ENCODE measurements around the gene GTF3C6. TPM values are rescaled to one million over a fixed set of nuclear protein-coding genes. Genes with fewer than 3 reads are reported as not detected.

The GTF3C6 gene
- total RNA-seq, 1 experiment from 2014 or later: 32.0 TPM

DNA sequence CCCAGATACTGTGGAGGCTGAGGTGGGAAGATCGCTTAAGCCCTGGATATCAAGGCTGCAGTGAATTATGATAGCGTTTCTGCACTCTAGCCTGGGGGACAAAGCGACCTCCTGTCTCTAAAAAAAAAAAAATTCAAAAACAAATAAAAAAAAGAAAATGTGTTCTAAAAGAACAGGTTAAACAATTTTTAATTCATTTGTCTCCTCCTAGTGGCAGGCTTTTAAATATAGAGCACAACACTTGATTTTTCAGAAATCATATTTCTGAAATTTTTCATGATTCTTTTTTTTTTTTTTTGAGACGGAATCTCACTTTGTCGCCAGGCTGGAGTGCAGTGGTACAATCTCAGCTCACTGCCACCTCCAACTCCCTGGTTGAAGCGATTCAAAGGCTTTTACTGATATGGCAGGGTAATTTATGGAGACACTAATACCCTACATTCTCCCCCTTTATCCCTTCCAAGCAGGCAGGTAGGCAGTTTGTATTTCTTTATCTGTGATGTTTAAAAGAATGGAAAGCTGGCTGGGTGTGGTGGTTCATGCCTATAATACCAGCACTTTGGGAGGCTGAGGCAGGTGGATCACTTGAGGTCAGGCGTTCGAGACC is 8.7 kb upstream of the GTF3C6 start:
- H3K36me3 ChIP-seq (ENCODE audit: control insufficient read depth in 1 of 2, insufficient read depth in 2 of 2, low read length in 2 of 2): no peaks in the 10 kb centered on the region
- H3K9me3 ChIP-seq (ENCODE audit: control insufficient read depth in 1 of 2, insufficient read depth in 1 of 2, low read depth in 1 of 2, low read length in 2 of 2): no peaks in the 10 kb centered on the region
- H3K27ac ChIP-seq (ENCODE audit: low read depth, low read length): no peak overlapping the region
- POLR2A ChIA-PET: interaction anchor here (1.9 to 2.5 kb wide), 2 partner anchors 9 to 75 kb away, joined by 6 to 8 read pairs; partner anchors contain the start of genes AMD1 and GTF3C6
- peak overlapping the region; percentile 87 for H2AFZ ChIP-seq (ENCODE audit: low read depth, low read length, poor library complexity, severe bottlenecking)
- no peaks in the 10 kb centered on the region for H3K9me2 ChIP-seq (ENCODE audit: insufficient read depth)
- BruUV-seq (replicated peaks): no TSS peak
- intact Hi-C loops (cut with micrococcal nuclease): loop anchor here (1.0 kb wide), 2 partner anchors 267 to 421 kb away; no protein-coding TSS in a partner anchor
- CTCF ChIA-PET: interaction anchor here (1.0 to 2.9 kb wide), 3 partner anchors 267 to 421 kb away, joined by 3 to 16 read pairs (median 4); no protein-coding TSS in a partner anchor
- no peaks in the 10 kb centered on the region for H3K27me3 ChIP-seq (ENCODE audit: insufficient read depth, low read length)
- H3K9ac ChIP-seq (ENCODE audit: low read length): no peak overlapping the region
- DNase-seq (ENCODE audit: low read depth, low spot score) (peak; percentile 12), ATAC-seq (peak; percentile 45; the same call in 1 of the 2 replicates)
- H3K4me2 ChIP-seq (ENCODE audit: low read length): no peak overlapping the region
- no peaks in the 10 kb centered on the region for H4K20me1 ChIP-seq (ENCODE audit: insufficient read depth)
- no peaks in the 10 kb centered on the region for H3K79me2 ChIP-seq (ENCODE audit: insufficient read depth, low read length)
- TF ChIP-seq JUND (IDR thresholded peaks at IDR 0.05) (no peak), POLR2A (IDR thresholded peaks at IDR 0.05; ENCODE audit: borderline replicate concordance, extremely low read depth, insufficient read depth, insufficient read length) (no peak), RAD21 (IDR thresholded peaks at IDR 0.05; ENCODE audit: low read depth) (peak; percentile 81), EZH2 (IDR thresholded peaks at IDR 0.05) (no peak)
- TF ChIP-seq, protein P1, sequence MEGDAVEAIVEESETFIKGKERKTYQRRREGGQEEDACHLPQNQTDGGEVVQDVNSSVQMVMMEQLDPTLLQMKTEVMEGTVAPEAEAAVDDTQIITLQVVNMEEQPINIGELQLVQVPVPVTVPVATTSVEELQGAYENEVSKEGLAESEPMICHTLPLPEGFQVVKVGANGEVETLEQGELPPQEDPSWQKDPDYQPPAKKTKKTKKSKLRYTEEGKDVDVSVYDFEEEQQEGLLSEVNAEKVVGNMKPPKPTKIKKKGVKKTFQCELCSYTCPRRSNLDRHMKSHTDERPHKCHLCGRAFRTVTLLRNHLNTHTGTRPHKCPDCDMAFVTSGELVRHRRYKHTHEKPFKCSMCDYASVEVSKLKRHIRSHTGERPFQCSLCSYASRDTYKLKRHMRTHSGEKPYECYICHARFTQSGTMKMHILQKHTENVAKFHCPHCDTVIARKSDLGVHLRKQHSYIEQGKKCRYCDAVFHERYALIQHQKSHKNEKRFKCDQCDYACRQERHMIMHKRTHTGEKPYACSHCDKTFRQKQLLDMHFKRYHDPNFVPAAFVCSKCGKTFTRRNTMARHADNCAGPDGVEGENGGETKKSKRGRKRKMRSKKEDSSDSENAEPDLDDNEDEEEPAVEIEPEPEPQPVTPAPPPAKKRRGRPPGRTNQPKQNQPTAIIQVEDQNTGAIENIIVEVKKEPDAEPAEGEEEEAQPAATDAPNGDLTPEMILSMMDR (IDR thresholded peaks at IDR 0.05 in 2 of 3, conservative IDR thresholded peaks at IDR 0.05 in 1 of 3; ENCODE audit: borderline replicate concordance in 1 of 3, insufficient read depth in 1 of 3, low read depth in 2 of 3, low read length in 2 of 3): peak in 2 of 3 experiments; percentile 58 to 77; a peak in 5 of 6 replicates
- RAD21 ChIA-PET (ENCODE audit: low non-redundant PET in 1 of 2, low total read pairs in 2 of 2, uncharacterized antibody in 2 of 2, unreplicated experiment in 2 of 2): interaction anchor here in 1 of 2 experiments (0.9 kb wide), 1 partner anchor 267 kb away, joined by 3 read pairs; no protein-coding TSS in a partner anchor
- H3K4me1 ChIP-seq (ENCODE audit: control insufficient read depth in 1 of 2, insufficient read depth in 2 of 2, low read length in 2 of 2): peaks cover 4 to 10% of the 10 kb centered on the region in 2 experiments
- H3K4me3 ChIP-seq (replicated peaks in 1 of 2; ENCODE audit: low read depth in 1 of 2, low read length in 2 of 2): no peak overlapping the region

DNA sequence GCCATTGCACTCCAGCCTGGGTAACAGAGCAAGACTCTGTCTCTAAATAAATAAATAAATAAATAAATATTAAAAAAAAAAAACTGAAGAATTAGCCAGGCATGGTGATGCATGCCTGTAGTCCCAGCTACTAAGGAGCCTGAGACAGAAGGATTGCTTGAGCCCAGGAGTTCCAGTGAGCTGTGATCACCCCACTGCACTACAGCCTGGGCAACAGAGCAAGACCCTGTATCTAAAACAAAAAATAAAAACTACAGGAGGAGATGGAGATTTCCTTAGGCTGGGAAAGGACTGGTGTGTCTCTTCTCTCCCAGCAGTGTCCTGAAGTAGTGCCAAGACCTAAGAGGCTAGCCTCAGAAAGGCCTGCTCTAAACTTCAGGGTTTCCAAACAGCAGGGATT is 8.1 kb upstream of the GTF3C6 start:
- Histone ChIP-seq H3K4me1 (ENCODE audit: control insufficient read depth in 1 of 2, insufficient read depth in 2 of 2, low read length in 2 of 2) (peaks cover 3 to 4% of the 10 kb centered on the region in 2 experiments; a peak in 2 of 4 replicates), H3K27ac (ENCODE audit: low read depth, low read length) (no peak overlapping the region), H3K9me2 (ENCODE audit: insufficient read depth) (no peaks in the 10 kb centered on the region), H3K27me3 (ENCODE audit: insufficient read depth, low read length) (no peaks in the 10 kb centered on the region), H3K79me2 (ENCODE audit: insufficient read depth, low read length) (no peaks in the 10 kb centered on the region), H2AFZ (ENCODE audit: low read depth, low read length, poor library complexity, severe bottlenecking) (no peak overlapping the region), H3K9me3 (ENCODE audit: control insufficient read depth in 1 of 2, insufficient read depth in 1 of 2, low read depth in 1 of 2, low read length in 2 of 2) (no peaks in the 10 kb centered on the region), H3K4me3 (replicated peaks in 1 of 2; ENCODE audit: low read depth in 1 of 2, low read length in 2 of 2) (no peak overlapping the region), H3K36me3 (ENCODE audit: control insufficient read depth in 1 of 2, insufficient read depth in 2 of 2, low read length in 2 of 2) (no peaks in the 10 kb centered on the region), H4K20me1 (ENCODE audit: insufficient read depth) (no peaks in the 10 kb centered on the region), H3K9ac (ENCODE audit: low read length) (no peak overlapping the region), H3K4me2 (ENCODE audit: low read length) (no peak overlapping the region)
- DNase-seq (ENCODE audit: low read depth, low spot score) (no peak), ATAC-seq (no peak)
- TF ChIP-seq SIN3A (IDR thresholded peaks at IDR 0.05; ENCODE audit: low read depth) (no peak), EZH2phosphoT487 (IDR thresholded peaks at IDR 0.05; ENCODE audit: borderline replicate concordance) (no peak), ELF1 (IDR thresholded peaks at IDR 0.05; ENCODE audit: borderline replicate concordance, low read depth) (no peak), TCF7L2 (IDR thresholded peaks at IDR 0.05; ENCODE audit: borderline replicate concordance, extremely low read depth, insufficient read depth, insufficient read length) (no peak)
- TF ChIP-seq, protein P2, sequence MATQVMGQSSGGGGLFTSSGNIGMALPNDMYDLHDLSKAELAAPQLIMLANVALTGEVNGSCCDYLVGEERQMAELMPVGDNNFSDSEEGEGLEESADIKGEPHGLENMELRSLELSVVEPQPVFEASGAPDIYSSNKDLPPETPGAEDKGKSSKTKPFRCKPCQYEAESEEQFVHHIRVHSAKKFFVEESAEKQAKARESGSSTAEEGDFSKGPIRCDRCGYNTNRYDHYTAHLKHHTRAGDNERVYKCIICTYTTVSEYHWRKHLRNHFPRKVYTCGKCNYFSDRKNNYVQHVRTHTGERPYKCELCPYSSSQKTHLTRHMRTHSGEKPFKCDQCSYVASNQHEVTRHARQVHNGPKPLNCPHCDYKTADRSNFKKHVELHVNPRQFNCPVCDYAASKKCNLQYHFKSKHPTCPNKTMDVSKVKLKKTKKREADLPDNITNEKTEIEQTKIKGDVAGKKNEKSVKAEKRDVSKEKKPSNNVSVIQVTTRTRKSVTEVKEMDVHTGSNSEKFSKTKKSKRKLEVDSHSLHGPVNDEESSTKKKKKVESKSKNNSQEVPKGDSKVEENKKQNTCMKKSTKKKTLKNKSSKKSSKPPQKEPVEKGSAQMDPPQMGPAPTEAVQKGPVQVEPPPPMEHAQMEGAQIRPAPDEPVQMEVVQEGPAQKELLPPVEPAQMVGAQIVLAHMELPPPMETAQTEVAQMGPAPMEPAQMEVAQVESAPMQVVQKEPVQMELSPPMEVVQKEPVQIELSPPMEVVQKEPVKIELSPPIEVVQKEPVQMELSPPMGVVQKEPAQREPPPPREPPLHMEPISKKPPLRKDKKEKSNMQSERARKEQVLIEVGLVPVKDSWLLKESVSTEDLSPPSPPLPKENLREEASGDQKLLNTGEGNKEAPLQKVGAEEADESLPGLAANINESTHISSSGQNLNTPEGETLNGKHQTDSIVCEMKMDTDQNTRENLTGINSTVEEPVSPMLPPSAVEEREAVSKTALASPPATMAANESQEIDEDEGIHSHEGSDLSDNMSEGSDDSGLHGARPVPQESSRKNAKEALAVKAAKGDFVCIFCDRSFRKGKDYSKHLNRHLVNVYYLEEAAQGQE (IDR thresholded peaks at IDR 0.05; ENCODE audit: low read depth): no peak
- intact Hi-C loops (cut with micrococcal nuclease): no loop called here
- ChIA-PET POLR2A (interaction anchor here (1.9 to 2.5 kb wide), 2 partner anchors 8 to 76 kb away, joined by 6 to 8 read pairs; partner anchors contain the start of genes AMD1 and GTF3C6), RAD21 (ENCODE audit: low non-redundant PET in 1 of 2, low total read pairs in 2 of 2, uncharacterized antibody in 2 of 2, unreplicated experiment in 2 of 2) (interaction anchor here in 1 of 2 experiments (1.0 kb wide), 1 partner anchor 268 kb away, joined by 4 read pairs; no protein-coding TSS in a partner anchor), CTCF (interaction anchor here (1.0 to 2.9 kb wide), 3 partner anchors 268 to 422 kb away, joined by 3 to 16 read pairs (median 3); no protein-coding TSS in a partner anchor)
- no TSS peak for BruUV-seq (replicated peaks)
